ENCODE measurements around the gene LRMDA.

The LRMDA gene

GRCh38 chr10:76229341-76229740 is 797.9 kb downstream of the LRMDA start:
- no peak for TF ChIP-seq CTCF (conservative IDR thresholded peaks at IDR 0.05; ENCODE audit: low read depth, low read length)
- Histone ChIP-seq H3K4me1 (ENCODE audit: low read depth, poor library complexity, severe bottlenecking) (no peaks in the 10 kb centered on the region), H3K27me3 (ENCODE audit: insufficient read depth, low read depth) (no peaks in the 10 kb centered on the region), H2AFZ (ENCODE audit: low read depth) (no peak overlapping the region), H3K79me2 (ENCODE audit: insufficient read depth, low read depth) (no peaks in the 10 kb centered on the region), H3K9ac (no peak overlapping the region), H3K27ac (no peak overlapping the region), H3K36me3 (ENCODE audit: insufficient read depth) (no peaks in the 10 kb centered on the region), H3K4me2 (no peak overlapping the region), H3K4me3 (IDR thresholded peaks at IDR 0.05; ENCODE audit: insufficient read depth, low read depth, low read length) (no peak overlapping the region), H4K20me1 (ENCODE audit: insufficient read depth) (no peaks in the 10 kb centered on the region)

GRCh38 chr10:76230921-76231285 is 799.5 kb downstream of the LRMDA start:
- Histone ChIP-seq H4K20me1 (ENCODE audit: insufficient read depth) (no peaks in the 10 kb centered on the region), H3K9ac (no peak overlapping the region), H3K79me2 (ENCODE audit: insufficient read depth, low read depth) (no peaks in the 10 kb centered on the region), H2AFZ (ENCODE audit: low read depth) (no peak overlapping the region), H3K27ac (no peak overlapping the region), H3K36me3 (ENCODE audit: insufficient read depth) (no peaks in the 10 kb centered on the region), H3K27me3 (ENCODE audit: insufficient read depth, low read depth) (no peaks in the 10 kb centered on the region), H3K4me1 (ENCODE audit: low read depth, poor library complexity, severe bottlenecking) (no peaks in the 10 kb centered on the region), H3K4me2 (no peak overlapping the region), H3K4me3 (IDR thresholded peaks at IDR 0.05; ENCODE audit: insufficient read depth, low read depth, low read length) (no peak overlapping the region)
- TF ChIP-seq CTCF (conservative IDR thresholded peaks at IDR 0.05; ENCODE audit: low read depth, low read length) = no peak

GRCh38 chr10:76231286-76231934 is 800.0 kb downstream of the LRMDA start:
- H3K36me3 ChIP-seq (ENCODE audit: insufficient read depth) = no peaks in the 10 kb centered on the region
- H3K27ac ChIP-seq = no peak overlapping the region
- TF ChIP-seq CTCF (conservative IDR thresholded peaks at IDR 0.05; ENCODE audit: low read depth, low read length) = no peak
- no peaks in the 10 kb centered on the region for H4K20me1 ChIP-seq (ENCODE audit: insufficient read depth)
- no peak overlapping the region for H3K9ac ChIP-seq
- no peak overlapping the region for H2AFZ ChIP-seq (ENCODE audit: low read depth)
- no peak overlapping the region for H3K4me2 ChIP-seq
- no peaks in the 10 kb centered on the region for H3K27me3 ChIP-seq (ENCODE audit: insufficient read depth, low read depth)
- H3K4me1 ChIP-seq (ENCODE audit: low read depth, poor library complexity, severe bottlenecking) = no peaks in the 10 kb centered on the region
- no peak overlapping the region for H3K4me3 ChIP-seq (IDR thresholded peaks at IDR 0.05; ENCODE audit: insufficient read depth, low read depth, low read length)
- H3K79me2 ChIP-seq (ENCODE audit: insufficient read depth, low read depth) = no peaks in the 10 kb centered on the region

GRCh38 chr10:76234499-76235226 is 803.2 kb downstream of the LRMDA start:
- no peaks in the 10 kb centered on the region for H3K4me1 ChIP-seq (ENCODE audit: low read depth, poor library complexity, severe bottlenecking)
- H3K79me2 ChIP-seq (ENCODE audit: insufficient read depth, low read depth) = no peaks in the 10 kb centered on the region
- no peak overlapping the region for H3K27ac ChIP-seq
- no peak for TF ChIP-seq CTCF (conservative IDR thresholded peaks at IDR 0.05; ENCODE audit: low read depth, low read length)
- no peaks in the 10 kb centered on the region for H3K27me3 ChIP-seq (ENCODE audit: insufficient read depth, low read depth)
- H3K4me2 ChIP-seq = no peak overlapping the region
- H2AFZ ChIP-seq (ENCODE audit: low read depth) = no peak overlapping the region
- no peaks in the 10 kb centered on the region for H4K20me1 ChIP-seq (ENCODE audit: insufficient read depth)
- no peak overlapping the region for H3K9ac ChIP-seq
- H3K36me3 ChIP-seq (ENCODE audit: insufficient read depth) = no peaks in the 10 kb centered on the region
- H3K4me3 ChIP-seq (IDR thresholded peaks at IDR 0.05; ENCODE audit: insufficient read depth, low read depth, low read length) = no peak overlapping the region
